ENCODE measurements around the gene HERC4.
A peak's percentile ranks its signal among the peaks of the same experiment; 100 is the strongest.
"Not testable (repeated sequence)": the region's sequence is repeated elsewhere in the genome, so short reads cannot be mapped to it uniquely, and the experiment has no call there.

HERC4 gene

DNA sequence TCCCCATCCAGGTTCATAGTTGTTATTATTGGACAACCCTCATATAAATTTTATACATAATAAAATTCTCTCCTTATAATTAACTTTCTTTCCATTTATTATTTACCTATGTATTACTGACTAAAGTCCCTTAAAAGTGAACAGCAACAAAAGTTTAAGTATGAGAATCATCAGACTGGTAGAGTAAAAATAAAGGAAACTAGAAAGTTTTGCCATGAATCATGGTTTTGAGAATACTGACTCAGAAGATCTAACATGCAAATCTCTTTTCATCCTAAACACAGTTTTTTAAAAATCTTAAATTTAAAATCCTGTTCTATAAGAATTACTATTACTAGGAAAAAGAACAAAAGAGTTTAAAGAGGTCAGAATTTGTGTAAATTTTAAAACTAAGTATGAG, 32.1 kb downstream of the HERC4 start:
- DNase-seq = no peak

DNA sequence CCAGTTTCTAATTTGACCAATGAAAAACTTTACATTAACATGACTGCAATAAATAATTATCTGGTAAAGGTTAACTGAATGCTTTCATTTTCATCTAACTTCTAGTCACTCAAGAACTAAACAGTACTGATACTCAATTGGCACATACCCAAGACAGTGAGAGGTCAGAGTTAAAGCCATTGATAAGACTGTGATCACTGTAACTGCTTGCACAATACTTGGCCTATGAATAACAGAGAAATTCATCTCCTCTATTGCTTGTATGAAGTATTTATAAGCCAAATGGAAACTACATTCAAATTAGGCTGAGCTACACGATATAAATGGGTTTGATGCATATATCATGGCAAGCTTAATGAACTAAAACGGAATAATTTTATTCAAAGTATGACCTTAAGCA, 43.0 kb downstream of the HERC4 start:
- no peak for DNase-seq

GRCh38 chr10:68027429-68027828, 47.7 kb downstream of the HERC4 start:
- DNase-seq = no peak

DNA sequence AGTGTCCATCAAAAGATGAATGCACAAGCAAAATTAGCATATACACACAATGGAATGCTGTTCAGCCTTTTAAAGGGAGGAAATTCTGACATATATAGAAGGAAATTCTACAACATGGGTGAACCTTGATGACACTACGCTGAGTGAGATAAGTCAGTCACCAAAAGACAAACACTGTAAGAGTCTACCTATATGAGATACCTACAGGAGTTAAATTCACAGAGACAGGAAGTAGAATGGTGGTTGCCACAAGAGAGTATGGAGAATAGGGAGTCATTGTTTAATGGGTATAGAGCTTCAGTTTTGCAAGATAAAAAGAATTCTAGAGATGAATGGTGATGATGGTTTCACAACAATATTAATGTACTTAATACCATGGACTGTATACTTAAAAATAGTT, 51.8 kb downstream of the HERC4 start:
- no peak for DNase-seq

DNA sequence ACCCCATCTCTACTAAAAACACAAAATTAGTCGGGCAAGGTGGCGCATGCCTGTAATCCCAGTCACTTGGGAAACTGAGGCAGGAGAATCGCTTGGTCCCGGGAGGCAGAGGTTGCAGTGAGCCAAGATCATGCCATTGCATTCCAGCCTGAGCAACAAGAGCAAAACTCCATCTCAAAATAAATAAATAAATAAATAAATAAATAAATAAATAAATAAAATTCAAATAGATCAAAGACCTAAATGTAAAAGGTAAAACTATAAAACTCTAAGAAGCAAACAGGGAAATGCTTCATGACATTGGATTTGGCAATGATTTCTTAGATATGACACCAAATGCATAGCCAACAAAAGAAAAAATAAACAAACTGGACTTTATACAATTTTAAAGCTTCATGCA, 52.8 kb downstream of the HERC4 start:
- not testable (repeated sequence) for DNase-seq

- DNase-seq = not testable (repeated sequence)
These were observed 58.6 kb downstream of the HERC4 start for GRCh38 chr10:68016519-68016918.

DNA sequence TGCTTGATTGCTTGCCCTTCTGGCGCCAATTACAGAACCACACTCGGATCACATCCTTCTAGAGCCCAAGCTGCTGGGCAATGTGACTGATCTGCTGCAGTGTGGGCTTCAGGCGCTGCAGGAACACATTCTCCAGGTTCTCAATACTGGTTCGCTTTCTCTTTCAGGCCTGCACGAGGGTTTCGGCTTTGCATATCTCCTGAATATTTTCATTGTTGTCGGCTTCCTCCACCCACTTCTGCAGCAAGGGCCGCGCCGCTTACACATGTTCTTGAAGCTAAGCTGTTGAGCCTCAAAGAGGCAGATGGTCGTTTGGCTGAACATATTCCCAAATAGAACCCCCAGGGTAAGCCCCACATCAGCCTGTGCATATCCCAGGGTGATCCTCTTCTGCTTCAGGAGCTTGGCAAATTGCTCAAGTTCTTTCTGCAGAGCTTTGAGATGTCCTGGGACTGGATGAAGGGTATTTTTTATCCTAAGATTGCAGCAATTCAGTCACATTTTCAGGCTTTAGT, 64.6 kb downstream of the HERC4 start:
- DNase-seq = no peak

- DNase-seq = no peak
These were observed 67.7 kb downstream of the HERC4 start for GRCh38 chr10:68007356-68007755.

DNA sequence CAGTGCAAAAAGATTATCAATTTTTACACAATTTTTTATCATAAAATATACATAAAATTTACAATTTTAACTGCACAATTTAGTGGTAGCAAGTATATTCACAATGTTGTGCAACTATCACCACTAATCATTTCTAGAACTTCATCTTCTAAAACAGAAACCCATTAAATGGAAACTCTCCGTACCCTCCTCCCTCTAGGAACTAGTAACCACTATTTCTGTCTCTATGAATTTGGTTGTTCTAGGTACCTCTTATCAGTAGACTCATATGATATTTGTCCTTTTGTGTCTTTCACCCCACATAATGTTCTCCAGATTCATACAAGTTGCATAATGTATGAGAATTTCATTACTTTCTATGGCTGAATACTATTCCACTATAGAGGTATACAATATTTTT, 73.5 kb downstream of the HERC4 start:
- DNase-seq = no peak

- DNase-seq = no peak
These were observed 74.1 kb downstream of the HERC4 start for GRCh38 chr10:68001000-68001399.

DNA sequence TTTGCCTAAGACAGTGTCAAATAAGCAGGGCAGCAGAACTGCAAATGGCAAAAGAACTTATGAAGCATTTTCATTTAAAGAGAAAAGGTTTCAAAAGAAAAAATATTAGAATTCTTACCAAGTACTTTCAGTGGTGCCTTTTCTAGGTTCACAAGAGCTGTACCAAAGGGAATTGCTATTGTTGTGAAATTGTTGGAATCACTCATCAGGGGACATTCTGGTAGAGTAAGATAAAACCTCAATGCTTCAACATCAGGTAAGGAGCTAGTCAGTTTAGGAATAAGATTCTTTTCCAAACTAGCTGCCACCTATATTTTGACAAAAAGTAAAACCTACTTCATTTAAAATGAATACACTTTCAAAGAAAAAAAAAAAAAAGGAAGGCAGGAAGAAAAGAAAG, 85.0 kb downstream of the HERC4 start:
- no peak for DNase-seq

GRCh38 chr10:67988606-67989005, 86.5 kb downstream of the HERC4 start:
- DNase-seq = no peak

GRCh38 chr10:67982603-67983002, 92.5 kb downstream of the HERC4 start:
- not testable (repeated sequence) for DNase-seq

DNA sequence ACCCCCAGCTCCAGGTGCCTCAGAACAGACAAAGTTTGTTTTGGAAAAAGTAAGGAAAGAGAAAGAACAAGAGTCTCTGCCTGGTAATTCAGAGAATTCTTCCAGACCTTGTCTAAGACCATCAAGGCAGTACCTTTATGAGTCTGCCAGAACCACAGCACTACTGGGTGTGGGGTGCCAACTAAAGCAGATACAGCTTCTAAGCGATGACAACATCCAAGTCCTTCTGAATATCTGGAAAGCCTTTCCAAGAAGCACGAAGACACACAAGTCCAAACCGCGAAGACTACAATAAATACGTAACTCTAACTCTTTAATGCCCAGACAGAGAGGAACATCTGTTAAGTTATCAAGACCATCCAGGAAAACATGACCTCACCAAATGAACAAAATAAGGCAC, 96.3 kb downstream of the HERC4 start:
- no peak for DNase-seq

DNA sequence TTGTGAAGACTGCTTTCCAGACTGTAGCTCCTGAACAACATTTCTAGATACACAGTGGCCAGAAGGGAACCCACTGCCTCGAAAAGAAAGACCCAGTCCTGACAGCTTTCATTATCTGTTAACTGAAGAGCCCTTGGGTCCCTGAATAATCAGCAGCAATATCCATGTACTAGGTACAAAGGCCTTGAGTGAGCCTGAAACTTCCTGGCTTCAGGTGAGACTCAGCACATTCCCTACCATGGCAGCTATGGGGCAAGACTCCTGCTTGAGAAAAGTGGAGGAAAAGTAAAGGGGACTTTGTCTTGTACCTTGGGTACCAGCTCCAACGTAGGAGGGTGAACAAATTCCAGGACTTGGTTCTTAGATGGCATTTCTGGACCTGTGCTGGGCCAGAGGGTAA, 97.8 kb downstream of the HERC4 start:
- DNase-seq = no peak

DNA sequence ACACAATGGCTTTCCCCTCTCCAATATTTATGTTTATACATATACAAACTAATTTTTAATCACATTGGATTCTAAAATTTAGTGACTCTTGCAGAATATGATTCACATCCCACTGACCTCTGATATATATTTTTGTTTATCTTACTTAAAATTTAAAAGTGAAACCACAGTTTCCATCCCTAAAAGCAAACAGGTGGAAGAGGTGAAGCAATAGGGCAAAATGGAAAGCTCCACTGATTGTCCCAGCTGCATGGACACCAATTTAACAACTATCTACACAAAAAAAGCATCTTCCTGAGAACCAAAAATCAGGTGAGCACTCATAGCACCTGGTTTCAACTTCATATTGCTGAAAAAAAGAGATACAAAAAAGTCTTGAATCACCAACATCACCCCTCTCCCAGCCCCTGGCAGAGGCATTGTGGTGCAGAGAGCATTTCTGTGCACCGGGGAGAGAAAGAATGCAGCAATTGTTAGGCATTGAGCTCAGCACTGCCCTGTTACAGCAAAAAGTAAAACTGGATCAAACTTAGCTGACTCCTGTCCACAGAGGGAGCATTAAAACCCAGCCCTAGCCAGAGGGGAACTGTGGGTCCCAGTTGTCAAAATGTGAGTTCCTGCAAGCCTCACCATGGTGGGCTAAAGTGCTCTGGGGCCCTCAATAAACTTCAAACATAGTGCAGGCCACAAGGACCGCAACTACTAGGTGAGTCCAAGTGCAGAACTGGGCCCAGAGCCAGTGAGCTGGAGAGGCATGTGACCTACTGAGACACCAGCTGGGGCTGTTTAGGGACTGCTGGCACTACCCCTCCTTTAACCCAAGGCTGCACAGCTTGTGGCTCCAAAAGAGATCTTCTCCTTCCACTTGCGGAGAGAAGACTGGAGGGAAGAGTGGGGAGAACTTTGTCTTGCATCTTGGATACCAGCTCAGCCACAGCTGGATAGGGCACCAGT, 98.5 kb downstream of the HERC4 start:
- peak; percentile 42 for DNase-seq

- no peak for DNase-seq
These were observed 99.2 kb downstream of the HERC4 start for GRCh38 chr10:67975871-67976270.

DNA sequence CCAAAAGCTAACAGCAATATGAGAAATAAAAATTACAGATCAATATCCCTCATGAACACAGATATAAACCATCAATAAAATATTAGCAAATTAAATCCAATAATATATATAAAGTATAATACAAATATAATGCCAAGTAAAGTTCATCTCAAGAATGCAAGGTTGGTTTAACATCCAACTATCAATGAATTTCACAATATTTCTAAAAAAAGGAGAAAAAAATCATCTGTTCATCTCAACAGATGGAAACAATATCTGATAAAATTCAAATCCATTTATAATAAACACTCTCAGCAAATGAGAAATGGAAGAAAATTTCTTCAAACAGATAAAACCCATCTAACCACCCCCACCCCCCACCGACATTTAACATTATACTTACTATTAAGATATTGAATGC, 103.8 kb downstream of the HERC4 start:
- DNase-seq = no peak

DNA sequence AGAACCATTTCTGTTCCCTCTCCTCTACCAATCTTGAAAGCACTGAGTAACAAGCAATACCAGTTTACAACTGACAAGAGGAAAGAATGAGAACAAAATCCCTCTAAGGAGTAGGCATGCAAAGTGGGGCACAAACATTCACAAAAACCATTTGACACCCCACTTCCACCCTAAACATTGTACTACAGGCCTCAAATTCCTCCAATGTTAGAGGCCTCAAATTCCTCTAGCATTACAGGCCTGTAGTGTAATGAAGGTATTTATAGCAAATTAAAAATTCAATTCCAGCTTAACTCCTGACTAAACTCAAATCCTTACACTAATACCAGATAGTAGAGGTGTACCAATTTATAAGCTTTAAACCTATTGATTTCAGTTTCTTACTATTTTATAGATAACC, 105.2 kb downstream of the HERC4 start:
- DNase-seq = no peak

GRCh38 chr10:67966035-67966434, 109.0 kb downstream of the HERC4 start:
- DNase-seq = not testable (repeated sequence)

GRCh38 chr10:67965456-67965855, 109.6 kb downstream of the HERC4 start:
- no peak for DNase-seq

- no peak for DNase-seq
These were observed 115.1 kb downstream of the HERC4 start for GRCh38 chr10:67959839-67960476.

- DNase-seq = no peak
These were observed 119.5 kb downstream of the HERC4 start for GRCh38 chr10:67955614-67956013.

DNA sequence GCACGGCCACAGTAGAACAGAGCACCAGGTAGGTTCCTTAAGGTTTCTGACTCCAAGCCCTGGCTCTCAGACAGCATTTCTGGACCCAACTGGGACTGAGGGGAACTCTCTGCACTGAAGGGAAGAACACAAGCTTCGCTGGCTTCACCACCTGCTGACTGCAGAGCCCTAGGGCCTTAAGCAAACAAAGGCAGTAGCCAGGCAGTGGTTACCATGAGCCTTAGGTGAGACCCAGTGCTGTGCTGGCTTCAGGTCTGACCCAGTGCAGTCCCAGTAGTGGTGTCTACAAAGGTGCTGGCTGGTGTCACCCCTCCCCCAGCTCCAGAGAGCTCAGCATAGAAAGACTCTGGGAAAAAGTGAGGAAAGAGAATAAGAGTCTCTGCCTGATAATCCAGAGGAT, 131.2 kb downstream of the HERC4 start:
- DNase-seq = no peak
